GM06990 (cell line): ENCODE results near the gene CCDC38.

Experiments used
- DNase-seq: peaks from one replicate; pipeline ENCODE4 v3.0.0-alpha.2; 2011; ENCODE audit not compliant: insufficient read length; ENCODE audit errors: extremely low read depth
- H3K27me3 ChIP-seq: replicated peaks from 2 replicates; pipeline ENCODE4 v1.6.0; 2011; ENCODE audit warnings: low read length; ENCODE audit not compliant: control insufficient read depth, insufficient read depth
- H3K36me3 ChIP-seq: 2 replicates; pipeline ENCODE4 v1.5.1; 2011; ENCODE audit warnings: low read length; ENCODE audit not compliant: control insufficient read depth, insufficient read depth
- H3K4me3 ChIP-seq: replicated peaks from 2 replicates; pipeline ENCODE4 v1.5.1; 2011; ENCODE audit warnings: low read depth, mild to moderate bottlenecking, control low read depth, low read length
- TF ChIP-seq, protein P1 (sequence below): IDR thresholded peaks from 2 replicates; pipeline ENCODE4 v1.5.1; 2011; ENCODE audit warnings: low read length, control low read depth, mild to moderate bottlenecking, inconsistent platforms; ENCODE audit not compliant: insufficient read depth, poor library complexity, severe bottlenecking

Gene CCDC38

GRCh38 chr12:95881331-95881955 is 61.0 kb downstream of the CCDC38 start:
- Histone ChIP-seq H3K27me3 (no peaks in the 10 kb centered on the region), H3K4me3 (no peak overlapping the region), H3K36me3 (no peaks in the 10 kb centered on the region)
- DNase-seq, result no peak
- TF ChIP-seq, protein P1, sequence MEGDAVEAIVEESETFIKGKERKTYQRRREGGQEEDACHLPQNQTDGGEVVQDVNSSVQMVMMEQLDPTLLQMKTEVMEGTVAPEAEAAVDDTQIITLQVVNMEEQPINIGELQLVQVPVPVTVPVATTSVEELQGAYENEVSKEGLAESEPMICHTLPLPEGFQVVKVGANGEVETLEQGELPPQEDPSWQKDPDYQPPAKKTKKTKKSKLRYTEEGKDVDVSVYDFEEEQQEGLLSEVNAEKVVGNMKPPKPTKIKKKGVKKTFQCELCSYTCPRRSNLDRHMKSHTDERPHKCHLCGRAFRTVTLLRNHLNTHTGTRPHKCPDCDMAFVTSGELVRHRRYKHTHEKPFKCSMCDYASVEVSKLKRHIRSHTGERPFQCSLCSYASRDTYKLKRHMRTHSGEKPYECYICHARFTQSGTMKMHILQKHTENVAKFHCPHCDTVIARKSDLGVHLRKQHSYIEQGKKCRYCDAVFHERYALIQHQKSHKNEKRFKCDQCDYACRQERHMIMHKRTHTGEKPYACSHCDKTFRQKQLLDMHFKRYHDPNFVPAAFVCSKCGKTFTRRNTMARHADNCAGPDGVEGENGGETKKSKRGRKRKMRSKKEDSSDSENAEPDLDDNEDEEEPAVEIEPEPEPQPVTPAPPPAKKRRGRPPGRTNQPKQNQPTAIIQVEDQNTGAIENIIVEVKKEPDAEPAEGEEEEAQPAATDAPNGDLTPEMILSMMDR, result no peak

- H3K27me3 ChIP-seq, result no peaks in the 10 kb centered on the region
- no peak for DNase-seq
- H3K36me3 ChIP-seq, result no peaks in the 10 kb centered on the region
- TF ChIP-seq, protein P1, result no peak
- no peak overlapping the region for H3K4me3 ChIP-seq
Measured at GRCh38 chr12:95880895-95881294, 61.5 kb downstream of the CCDC38 start.

DNA sequence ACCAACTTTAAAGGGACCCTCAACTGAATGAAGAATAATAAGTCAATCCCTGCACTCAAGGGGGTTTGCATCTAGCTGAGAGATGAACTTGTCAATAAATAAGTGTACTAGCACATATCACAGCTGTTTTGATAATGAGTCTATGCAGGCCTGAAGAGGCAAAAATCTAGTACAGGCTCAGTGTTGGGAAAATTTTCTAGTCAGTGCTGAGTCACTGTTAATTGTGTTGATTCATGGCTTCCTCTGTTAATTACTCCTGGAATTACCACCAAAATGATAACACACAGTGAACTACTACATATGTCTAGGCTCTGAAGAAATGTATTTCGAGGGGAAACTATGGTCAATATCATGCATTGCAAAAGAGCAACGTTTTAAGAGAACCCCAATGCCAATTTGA is 64.8 kb downstream of the CCDC38 start:
- no peak overlapping the region for H3K4me3 ChIP-seq
- peaks cover 4% of the 10 kb centered on the region; the same call in 1 of the 2 replicates for H3K36me3 ChIP-seq
- H3K27me3 ChIP-seq, result no peaks in the 10 kb centered on the region
- TF ChIP-seq, protein P1, result no peak
- no peak for DNase-seq

GRCh38 chr12:95874452-95874851 is 68.0 kb downstream of the CCDC38 start:
- TF ChIP-seq, protein P1, result no peak
- Histone ChIP-seq H3K4me3 (no peak overlapping the region), H3K36me3 (peaks cover 4% of the 10 kb centered on the region; the same call in 1 of the 2 replicates), H3K27me3 (no peaks in the 10 kb centered on the region)
- no peak for DNase-seq

- Histone ChIP-seq H3K27me3 (no peaks in the 10 kb centered on the region), H3K36me3 (peaks cover 4% of the 10 kb centered on the region; the same call in 1 of the 2 replicates), H3K4me3 (no peak overlapping the region)
- TF ChIP-seq, protein P1, result no peak
- no peak for DNase-seq
Measured at GRCh38 chr12:95870897-95871296, 71.5 kb downstream of the CCDC38 start.

DNA sequence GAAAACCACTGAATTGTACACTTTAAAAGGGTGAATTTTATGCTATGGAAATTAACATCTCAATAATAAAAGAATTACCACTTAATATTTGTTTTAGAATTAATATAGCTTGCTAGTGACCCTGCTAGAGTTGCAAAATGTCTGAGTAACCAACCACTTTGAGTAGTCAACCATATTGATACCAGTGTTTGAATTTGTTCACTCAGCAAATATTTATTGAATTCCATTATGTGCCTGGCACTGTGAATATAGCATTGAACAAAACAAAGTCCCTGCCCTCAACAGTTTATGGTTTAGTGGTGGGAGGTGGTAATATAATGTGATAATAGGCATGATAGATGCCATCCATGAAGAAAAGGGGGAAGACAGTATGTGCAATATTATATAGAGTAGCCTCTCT is 79.1 kb downstream of the CCDC38 start:
- no peak for DNase-seq
- H3K36me3 ChIP-seq, result peaks cover 2% of the 10 kb centered on the region

More for the DNA sequence above, 79.1 kb downstream of the CCDC38 start:
- no peaks in the 10 kb centered on the region for H3K27me3 ChIP-seq
- H3K4me3 ChIP-seq, result no peak overlapping the region
- TF ChIP-seq, protein P1, result no peak
